Psoas muscle (tissue), 8 donors: Measurements from ENCODE around the gene MAN2A1. TPM values are rescaled to one million over a fixed set of nuclear protein-coding genes. Genes with fewer than 3 reads are reported as not detected.

Source experiments
- ATAC-seq, 4 donors: fragments of 200-7000 bp; cut with Tn5 transposase; one replicate each; pipeline ENCODE4 v1.9.1; 2020; ENCODE audit warnings: moderate library complexity in 3 of 4, mild to moderate bottlenecking in 2 of 4
- DNase-seq, 2 donors: peaks; one replicate each; pipeline ENCODE4 v3.0.0-alpha.2; 2020
- H3K27ac ChIP-seq: fragments of 200-600 bp; one replicate; pipeline ENCODE4 v1.8.0; 2022
- H3K27me3 ChIP-seq, 3 donors: fragments of 200-600 bp in 1 of 3; one replicate each; pipeline versions ENCODE4 v1.6.1 to v1.8.0; 2013 to 2022; ENCODE audit warnings: low read length in 2 of 3, mild to moderate bottlenecking in 2 of 3, moderate library complexity in 1 of 3; ENCODE audit not compliant: insufficient read depth in 3 of 3
- H3K36me3 ChIP-seq, 2 donors: fragments of 200-600 bp in 1 of 2; one replicate each; pipeline versions ENCODE4 v1.6.1 to v1.8.0; 2013 to 2022; ENCODE audit warnings: low read depth in 1 of 2, mild to moderate bottlenecking in 1 of 2, moderate library complexity in 1 of 2; ENCODE audit not compliant: insufficient read depth in 1 of 2
- H3K4me1 ChIP-seq: fragments of 200-600 bp; one replicate; pipeline ENCODE4 v1.8.0; 2022
- H3K4me3 ChIP-seq: fragments of 200-600 bp; one replicate; pipeline ENCODE4 v1.8.0; 2022; ENCODE audit warnings: mild to moderate bottlenecking
- H3K9me3 ChIP-seq: fragments of 200-600 bp; one replicate; pipeline ENCODE4 v1.8.0; 2022
- WGBS, 3 donors: extraction: QIAGEN DNeasy Blood & Tissue Kit; methylation state at CpG; one replicate each; pipeline versions ENCODE4 v1.1.6 to v1.1.7; 2013; 5-methylcytosine and 5-hydroxymethylcytosine counted together
- intact Hi-C, 2 donors: fragments of 100-400 bp; cut with DNase I; formaldehyde crosslinking; loops; one replicate each; pipeline versions ENCODE4 v1.11.0 to v1.14.2; 2022
- polyA plus RNA-seq, 3 donors: library from polyadenylated mRNA; stranded (reverse); fragments of 200-250 nt; gene quantifications; one replicate each; pipeline ENCODE4 v1.2.3, GENCODE V29; 2013
- total RNA-seq, 4 donors: library from RNA; stranded (reverse); fragmentation: NEBNext Ultra II Directional in 2 of 4; extraction: Animal tissue kit (Norgen Biotek cat#: 25700) in 2 of 4; gene quantifications; one replicate each; pipeline versions ENCODE4 v1.2.1 to v1.2.4, GENCODE V29; 2021 to 2023
- TF ChIP-seq, protein P1 (sequence below): fragments of 200-600 bp; IDR thresholded peaks from one replicate; pipeline ENCODE4 v1.8.0; 2022; ENCODE audit warnings: antibody characterized with exemption
- donor health status: healthy with polysubstance abuse.
- donor health status: DM: no; HTN: no; CAD: no; lungs with moderate emphysema.
- donor health status: Bipolar disorder and iron deficiency.
- donor health status: healthy.
- donor health status: DM: yes; HTN: yes; CAD: no.
- donor health status: DM: no; HTN: no; CAD: no.
- donor health status: DM: no; HTN: no; CAD: no.
- donor health status: DM: yes; HTN: yes; CAD: no.

Gene MAN2A1
- total and polyA plus RNA-seq, 7 donors = 4.2 to 18.3 (median 12.8) TPM

DNA sequence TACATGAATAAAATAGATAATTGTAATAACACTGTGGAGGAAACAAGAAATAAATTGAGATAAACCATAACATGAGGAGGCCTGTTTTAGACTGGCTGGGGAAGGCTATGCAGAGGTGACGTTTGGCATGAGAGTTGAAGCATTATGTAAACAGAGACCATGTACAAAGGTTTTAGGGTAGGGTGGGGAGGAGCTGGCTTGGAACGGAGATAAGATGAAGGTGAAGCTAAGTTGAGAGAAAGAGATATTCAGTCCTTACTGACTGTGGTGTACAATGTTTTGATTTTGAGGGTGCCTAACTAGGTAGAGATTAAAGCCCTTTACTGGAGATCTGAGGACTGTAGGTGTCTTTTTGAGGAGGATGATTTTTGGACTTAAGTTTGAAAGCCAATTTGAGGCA, 17.8 kb downstream of the MAN2A1 start:
- H3K4me1 ChIP-seq = peaks cover 45% of the 10 kb centered on the region
- no peaks in the 10 kb centered on the region for H3K36me3 ChIP-seq
- H3K4me3 ChIP-seq = no peak overlapping the region
- no peak overlapping the region for H3K27ac ChIP-seq
- TF ChIP-seq, protein P1, sequence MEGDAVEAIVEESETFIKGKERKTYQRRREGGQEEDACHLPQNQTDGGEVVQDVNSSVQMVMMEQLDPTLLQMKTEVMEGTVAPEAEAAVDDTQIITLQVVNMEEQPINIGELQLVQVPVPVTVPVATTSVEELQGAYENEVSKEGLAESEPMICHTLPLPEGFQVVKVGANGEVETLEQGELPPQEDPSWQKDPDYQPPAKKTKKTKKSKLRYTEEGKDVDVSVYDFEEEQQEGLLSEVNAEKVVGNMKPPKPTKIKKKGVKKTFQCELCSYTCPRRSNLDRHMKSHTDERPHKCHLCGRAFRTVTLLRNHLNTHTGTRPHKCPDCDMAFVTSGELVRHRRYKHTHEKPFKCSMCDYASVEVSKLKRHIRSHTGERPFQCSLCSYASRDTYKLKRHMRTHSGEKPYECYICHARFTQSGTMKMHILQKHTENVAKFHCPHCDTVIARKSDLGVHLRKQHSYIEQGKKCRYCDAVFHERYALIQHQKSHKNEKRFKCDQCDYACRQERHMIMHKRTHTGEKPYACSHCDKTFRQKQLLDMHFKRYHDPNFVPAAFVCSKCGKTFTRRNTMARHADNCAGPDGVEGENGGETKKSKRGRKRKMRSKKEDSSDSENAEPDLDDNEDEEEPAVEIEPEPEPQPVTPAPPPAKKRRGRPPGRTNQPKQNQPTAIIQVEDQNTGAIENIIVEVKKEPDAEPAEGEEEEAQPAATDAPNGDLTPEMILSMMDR = no peak
- no peaks in the 10 kb centered on the region for H3K9me3 ChIP-seq
- no peaks in the 10 kb centered on the region for H3K27me3 ChIP-seq
- ATAC-seq (no peak), DNase-seq (no peak)
- WGBS, 3 donors = 82 to 93% (median 89%) methylated on average over 2 of the region's 2 CpGs
- intact Hi-C loops = loop anchor here in 1 of 2 donors (5.0 kb wide), 1 partner anchor 35 kb away; no protein-coding TSS in a partner anchor

DNA sequence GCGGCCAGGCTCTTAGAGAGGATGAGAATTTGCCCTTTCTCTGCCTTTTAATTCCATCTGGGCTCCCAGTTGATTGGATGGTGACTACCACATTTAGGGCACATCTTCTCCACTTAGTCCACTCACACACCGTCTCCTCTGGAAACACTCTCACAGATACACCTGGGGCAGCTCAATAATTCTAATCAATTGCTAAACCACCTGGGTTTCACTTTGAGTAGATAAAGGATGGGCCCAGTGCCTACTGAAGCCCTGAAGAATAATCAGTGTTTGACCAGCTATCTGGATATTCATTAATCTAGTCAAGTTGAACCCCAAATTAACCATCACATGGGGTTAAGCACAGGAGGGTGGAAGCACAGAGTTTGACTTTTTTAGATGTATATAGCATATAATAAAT, 19.1 kb downstream of the MAN2A1 start:
- intact Hi-C loops = loop anchor here in 1 of 2 donors (5.0 kb wide), 1 partner anchor 33 kb away; no protein-coding TSS in a partner anchor
- no peak overlapping the region for H3K27ac ChIP-seq
- TF ChIP-seq, protein P1 = no peak
- no peaks in the 10 kb centered on the region for H3K27me3 ChIP-seq
- ATAC-seq (no peak), DNase-seq (no peak)
- no peak overlapping the region for H3K4me3 ChIP-seq
- 97 to 100% (median 100%) methylated on average over 2 of the region's 2 CpGs for WGBS, 3 donors
- H3K36me3 ChIP-seq = no peaks in the 10 kb centered on the region
- H3K9me3 ChIP-seq = no peaks in the 10 kb centered on the region
- H3K4me1 ChIP-seq = peaks cover 43% of the 10 kb centered on the region

DNA sequence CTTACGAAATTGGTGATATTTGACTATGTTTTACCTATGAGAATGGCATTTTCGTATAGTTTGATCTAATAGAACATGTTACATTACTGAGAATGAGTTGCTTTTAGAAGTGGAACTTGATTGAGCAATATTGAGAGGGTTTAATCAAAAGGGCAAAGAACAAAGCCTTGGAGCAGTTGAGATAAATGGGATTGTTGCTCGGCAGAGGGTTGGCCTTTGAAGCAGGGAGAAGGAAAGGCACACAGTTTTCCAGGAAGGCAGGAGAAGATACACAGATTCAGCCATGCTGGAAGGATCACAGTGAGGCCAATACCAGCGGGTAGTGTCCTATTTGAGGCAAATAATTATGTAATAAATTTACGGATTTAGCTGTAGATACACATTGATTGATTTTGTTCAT, 19.5 kb downstream of the MAN2A1 start:
- Histone ChIP-seq H3K9me3 (no peaks in the 10 kb centered on the region), H3K4me1 (peaks cover 43% of the 10 kb centered on the region), H3K4me3 (no peak overlapping the region), H3K27me3 (no peaks in the 10 kb centered on the region), H3K27ac (no peak overlapping the region), H3K36me3 (no peaks in the 10 kb centered on the region)
- WGBS, 3 donors = 80 to 92% (median 80%) methylated on average over 5 of the region's 5 CpGs
- intact Hi-C loops = loop anchor here in 1 of 2 donors (5.0 kb wide), 1 partner anchor 33 kb away; no protein-coding TSS in a partner anchor
- ATAC-seq (no peak), DNase-seq (no peak)
- TF ChIP-seq, protein P1 = no peak

DNA sequence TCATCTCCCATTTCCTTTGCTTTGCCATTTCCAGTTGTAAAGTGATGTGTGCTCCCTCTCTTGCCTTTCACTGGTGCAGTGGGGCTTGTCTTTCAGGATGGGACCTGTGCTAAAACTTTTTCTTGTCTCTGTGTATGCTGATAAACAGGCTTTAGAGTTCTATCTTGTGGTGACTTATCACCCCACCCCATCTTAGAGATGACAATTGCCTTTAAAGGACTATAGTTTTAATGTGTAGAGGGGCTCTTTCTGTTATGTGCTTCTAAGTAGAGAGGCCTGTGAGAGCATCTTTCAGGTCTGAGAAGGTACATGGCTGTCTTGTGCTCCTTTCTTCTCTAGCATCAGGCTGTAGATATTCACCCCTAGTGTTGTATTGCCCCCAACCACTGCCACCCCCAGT, 21.9 kb downstream of the MAN2A1 start:
- Histone ChIP-seq H3K9me3 (no peaks in the 10 kb centered on the region), H3K4me3 (no peak overlapping the region), H3K27me3 (no peaks in the 10 kb centered on the region), H3K4me1 (peaks cover 31% of the 10 kb centered on the region), H3K27ac (peak overlapping the region; percentile 51), H3K36me3 (peaks cover 0 to 8% of the 10 kb centered on the region in 2 donors)
- ATAC-seq (no peak), DNase-seq (no peak)
- intact Hi-C loops = no loop called here
- TF ChIP-seq, protein P1 = no peak

DNA sequence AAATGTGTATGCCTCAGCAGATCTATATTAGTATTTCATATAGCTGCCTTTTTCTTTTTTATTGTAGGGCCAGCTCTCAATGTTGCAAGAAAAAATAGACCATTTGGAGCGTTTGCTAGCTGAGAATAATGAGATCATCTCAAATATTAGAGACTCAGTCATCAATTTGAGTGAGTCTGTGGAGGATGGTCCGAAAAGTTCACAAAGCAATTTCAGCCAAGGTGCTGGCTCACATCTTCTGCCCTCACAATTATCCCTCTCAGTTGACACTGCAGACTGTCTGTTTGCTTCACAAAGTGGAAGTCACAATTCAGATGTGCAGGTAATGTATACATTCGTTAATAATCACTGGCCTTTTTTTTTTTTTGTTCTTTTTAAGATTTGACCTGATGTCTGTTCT, 23.7 kb downstream of the MAN2A1 start:
- 21 to 49% (median 27%) methylated on average over 3 of the region's 3 CpGs for WGBS, 3 donors
- intact Hi-C loops = no loop called here
- ATAC-seq (peak in 3 of 4 donors; percentile 62 to 83 (median 77)), DNase-seq (no peak)
- H3K9me3 ChIP-seq = no peaks in the 10 kb centered on the region
- H3K27ac ChIP-seq = peak overlapping the region; percentile 51
- peaks cover 0 to 13% of the 10 kb centered on the region in 2 donors for H3K36me3 ChIP-seq
- no peaks in the 10 kb centered on the region for H3K27me3 ChIP-seq
- H3K4me3 ChIP-seq = peak overlapping the region; percentile 48
- TF ChIP-seq, protein P1 = no peak
- peaks cover 36% of the 10 kb centered on the region for H3K4me1 ChIP-seq
